K562 (cell line): ENCODE measurements around the gene SNX19. TPM values are rescaled to one million over a fixed set of nuclear protein-coding genes. Genes with fewer than 3 reads are reported as not detected.

ENCODE experiments used
- ATAC-seq: fragments of 200-7000 bp; cut with Tn5 transposase; 3 replicates; pipeline ENCODE4 v1.9.1; 2020; ENCODE audit warnings: moderate library complexity
- BruUV-seq: library from RNA; stranded (reverse); fragments of 400-500 nt; replicated peaks from 2 replicates; lab custom pipeline; 2021; lab: Mats Ljungman, UMichigan
- CTCF ChIA-PET: fragments of 300-600 bp; formaldehyde crosslinking; extraction: SDS; loops from one replicate; lab custom pipeline; 2021; ENCODE audit warnings: low intra/inter-chr PET ratio; lab: Yijun Ruan, JAX
- POLR2A ChIA-PET: fragments of 300-600, 350-650 bp; sonication (Branson Sonifier 250); formaldehyde crosslinking; extraction: SDS; loops from one replicate; lab custom pipeline; 2021; ENCODE audit warnings: antibody characterized with exemption, inconsistent platforms; lab: Yijun Ruan, JAX
- DNase-seq, 4 experiments: peaks; one replicate each; pipeline versions ENCODE4 v3.0.0 to v3.0.0-alpha.2; 2011 to 2018; ENCODE audit warnings: low spot score in 3 of 4, mixed read lengths in 3 of 4; ENCODE audit errors: extremely low read depth in 1 of 4
- FAIRE-seq: peaks from 2 replicates; lab custom pipeline; 2011; peaks lifted over from hg19 to GRCh38; lab: Jason Lieb, UNC
- H2AFZ ChIP-seq: 2 replicates; pipeline ENCODE4 v1.6.0; 2011; ENCODE audit warnings: low read depth, low read length, control low read depth, inconsistent platforms
- H3K27ac ChIP-seq: fragments of 200-600 bp; 3 replicates; pipeline ENCODE4 v1.8.0; 2011; ENCODE audit warnings: low read depth, mild to moderate bottlenecking, control low read depth, inconsistent platforms, low read length, moderate library complexity, mixed read lengths; ENCODE audit errors: extremely low read depth
- H3K27me3 ChIP-seq, 2 experiments: fragments of 300-600 bp in 1 of 2; 2 replicates in 1 of 2; 3 replicates in 1 of 2; pipeline versions ENCODE4 v1.6.0 to v1.8.0; 2011; ENCODE audit warnings: inconsistent platforms in 2 of 2, low read length in 2 of 2, mild to moderate bottlenecking in 1 of 2, mixed read lengths in 1 of 2, moderate library complexity in 1 of 2; ENCODE audit not compliant: control insufficient read depth in 2 of 2, insufficient read depth in 2 of 2
- H3K36me3 ChIP-seq: fragments of 300-600 bp; 3 replicates; pipeline ENCODE4 v1.8.0; 2011; ENCODE audit warnings: mild to moderate bottlenecking, low read length, inconsistent platforms; ENCODE audit not compliant: control insufficient read depth, insufficient read depth
- H3K4me1 ChIP-seq, 2 experiments: fragments of 200-600 bp in 1 of 2; replicated peaks in 1 of 2; 2 replicates in 1 of 2; 3 replicates in 1 of 2; pipeline versions ENCODE4 v1.5.1 to v1.8.0; 2011; ENCODE audit warnings: inconsistent platforms in 2 of 2, low read length in 2 of 2, mild to moderate bottlenecking in 1 of 2, mixed read lengths in 1 of 2, moderate library complexity in 1 of 2; ENCODE audit not compliant: control insufficient read depth in 2 of 2, insufficient read depth in 2 of 2
- H3K4me2 ChIP-seq: 2 replicates; pipeline ENCODE4 v1.6.1; 2011; ENCODE audit warnings: low read length, control low read depth, inconsistent platforms, mixed read lengths; ENCODE audit not compliant: insufficient read depth
- H3K4me3 ChIP-seq: fragments of 200-600 bp; sonication (generic), shearing (Covaris generic); 2 replicates; pipeline ENCODE4 v1.5.1; 2016; ENCODE audit warnings: control low read depth, inconsistent platforms
- H3K79me2 ChIP-seq: fragments of 200-600 bp; 3 replicates; pipeline ENCODE4 v1.8.0; 2011; ENCODE audit warnings: low read length, inconsistent platforms; ENCODE audit not compliant: control insufficient read depth, insufficient read depth
- H3K9ac ChIP-seq, 2 experiments: 2 replicates each; pipeline versions ENCODE4 v1.6.0 to v1.6.1; 2011; ENCODE audit warnings: low read depth in 2 of 2, low read length in 2 of 2, control low read depth in 1 of 2, inconsistent platforms in 1 of 2, mild to moderate bottlenecking in 1 of 2, mixed read lengths in 1 of 2; ENCODE audit not compliant: insufficient read depth in 1 of 2
- H3K9me1 ChIP-seq: one replicate; pipeline ENCODE4 v1.6.0; 2011; ENCODE audit warnings: inconsistent platforms, mild to moderate bottlenecking, low read length, moderate library complexity; ENCODE audit not compliant: control insufficient read depth, insufficient read depth
- H3K9me3 ChIP-seq: replicated peaks from 2 replicates; pipeline ENCODE4 v1.5.1; 2011; ENCODE audit warnings: low read depth, low read length, inconsistent platforms; ENCODE audit not compliant: control insufficient read depth, insufficient read depth
- H4K20me1 ChIP-seq: replicated peaks from 2 replicates; pipeline ENCODE4 v1.6.1; 2011; ENCODE audit warnings: low read length, inconsistent platforms, mixed read lengths; ENCODE audit not compliant: control insufficient read depth, insufficient read depth
- DPF2 ChIP-seq: fragments of 450-650 bp; IDR thresholded peaks from 2 replicates; pipeline ENCODE4 v1.6.1; 2016
- OTX1 ChIP-seq: fragments of 450-650 bp; formaldehyde crosslinking; IDR thresholded peaks from 2 replicates; pipeline ENCODE4 v1.4.0; 2022; ENCODE audit warnings: mild to moderate bottlenecking
- POLR3A ChIP-seq: IDR thresholded peaks from 2 replicates; pipeline ENCODE4 v1.6.1; 2011; ENCODE audit warnings: borderline replicate concordance, mild to moderate bottlenecking, moderate library complexity; ENCODE audit not compliant: insufficient read length, insufficient read depth; ENCODE audit errors: extremely low read depth
- SMARCE1 ChIP-seq: fragments of 450-650 bp; IDR thresholded peaks from 2 replicates; pipeline ENCODE4 v1.7.1; 2016; ENCODE audit warnings: mild to moderate bottlenecking
- STAT5B ChIP-seq: fragments of 250-450 bp; sonication (Bioruptor Pico); IDR thresholded peaks from 2 replicates; pipeline ENCODE4 v1.8.0; 2021; ENCODE audit warnings: mild to moderate bottlenecking, inconsistent platforms
- USF1 ChIP-seq: sonication (generic); formaldehyde crosslinking; IDR thresholded peaks from 2 replicates; pipeline ENCODE4 v1.9.0; 2022; ENCODE audit warnings: mild to moderate bottlenecking, missing genetic modification reagents
- ZNF449 ChIP-seq: fragments of 250-450 bp; sonication (Bioruptor Pico); IDR thresholded peaks from 2 replicates; pipeline ENCODE4 v1.8.0; 2022; ENCODE audit warnings: moderate library complexity, mild to moderate bottlenecking, inconsistent platforms
- ZNF76 ChIP-seq: fragments of 250-450 bp; sonication (Bioruptor Pico); IDR thresholded peaks from 2 replicates; pipeline ENCODE4 v1.4.0; 2020; ENCODE audit warnings: mild to moderate bottlenecking, moderate library complexity, borderline replicate concordance
- WGBS: fragments of 100-300 bp; shearing (Covaris generic); methylation state at CpG from one replicate; pipeline ENCODE4 v1.1.6; 2016; ENCODE audit warnings: low coverage, mixed read lengths; ENCODE audit not compliant: insufficient coverage; ENCODE audit errors: missing lambda C conversion rate; 5-methylcytosine and 5-hydroxymethylcytosine counted together
- in situ Hi-C: fragments of 300-500 bp; cut with MboI; formaldehyde crosslinking; loops from 4 replicates; pipeline ENCODE4 v1.15.0; 2018; ENCODE audit warnings: inconsistent platforms, mixed read lengths
- intact Hi-C: fragments of 100-400 bp; cut with micrococcal nuclease; formaldehyde crosslinking; loops from 2 replicates; pipeline ENCODE4 v1.14.2; 2022
- polyA plus RNA-seq, 8 experiments: library from polyadenylated mRNA; depleted of rRNA in 4 of 8; stranded (reverse) in 5 of 8; unstranded in 3 of 8; fragments of >200 nt; fragmentation: Nextera tagmentation in 2 of 8; fragmentation: Illumina TruSeq in 1 of 8; extraction: Ambion mirVana in 2 of 8; extraction: Trizol in 1 of 8; gene quantifications; 2 replicates each; pipeline versions ENCODE4 v1.2.1 to v1.2.3, GENCODE V29; 2011 to 2014; ENCODE audit warnings: inconsistent platforms in 1 of 8, missing spikeins in 1 of 8
- total RNA-seq, 7 experiments: library from RNA; depleted of rRNA in 6 of 7; stranded (reverse); fragments of >200 nt in 6 of 7; fragmentation: Illumina TruSeq in 2 of 7; extraction: Trizol in 2 of 7; gene quantifications; 2 replicates each; pipeline versions ENCODE4 v1.2.1 to v1.2.3, GENCODE V29; 2011 to 2021; ENCODE audit warnings: low replicate concordance in 1 of 7
- TF ChIP-seq, protein P1 (sequence below): fragments of 250-450 bp; sonication (Bioruptor Pico); IDR thresholded peaks from 2 replicates; pipeline ENCODE4 v1.4.0; 2020; ENCODE audit warnings: mild to moderate bottlenecking, moderate library complexity
- TF ChIP-seq, protein P2 (sequence below): fragments of 450-650 bp; formaldehyde crosslinking; IDR thresholded peaks from 2 replicates; pipeline ENCODE4 v1.4.0; 2020; ENCODE audit warnings: mild to moderate bottlenecking
- TF ChIP-seq, protein P3 (sequence below): sonication (generic); formaldehyde crosslinking; IDR thresholded peaks from 2 replicates; pipeline ENCODE4 v1.8.1; 2023; ENCODE audit warnings: missing genetic modification reagents, mild to moderate bottlenecking, borderline replicate concordance

Gene SNX19
- total and polyA plus RNA-seq, 9 of the 15 experiments (the other 6 are each of a cell fraction or from before 2014, with no cell fraction given), result 2.2 to 31.3 (median 19.6) TPM

GRCh38 chr11:130872102-130872501 lies 44.2 kb downstream of the SNX19 start:
- Histone ChIP-seq H3K9ac (no peak overlapping the region), H3K79me2 (no peaks in the 10 kb centered on the region), H3K9me1 (no peaks in the 10 kb centered on the region), H3K36me3 (peaks cover 34% of the 10 kb centered on the region; the same call in 2 of the 3 replicates), H3K4me1 (no peaks in the 10 kb centered on the region), H4K20me1 (no peaks in the 10 kb centered on the region), H3K27me3 (no peaks in the 10 kb centered on the region), H3K4me2 (no peak overlapping the region), H3K27ac (no peak overlapping the region), H3K9me3 (no peaks in the 10 kb centered on the region), H3K4me3 (no peak overlapping the region), H2AFZ (no peak overlapping the region)
- BruUV-seq, result no TSS peak
- no peak for FAIRE-seq
- no peak for ATAC-seq
- in situ Hi-C loops (no loop called here), intact Hi-C loops (no loop called here)
- CTCF ChIA-PET, result no interaction called here
- WGBS, result 84% methylated on average over 5 of the region's 5 CpGs
- DNase-seq, result no peak
- TF ChIP-seq, protein P1, sequence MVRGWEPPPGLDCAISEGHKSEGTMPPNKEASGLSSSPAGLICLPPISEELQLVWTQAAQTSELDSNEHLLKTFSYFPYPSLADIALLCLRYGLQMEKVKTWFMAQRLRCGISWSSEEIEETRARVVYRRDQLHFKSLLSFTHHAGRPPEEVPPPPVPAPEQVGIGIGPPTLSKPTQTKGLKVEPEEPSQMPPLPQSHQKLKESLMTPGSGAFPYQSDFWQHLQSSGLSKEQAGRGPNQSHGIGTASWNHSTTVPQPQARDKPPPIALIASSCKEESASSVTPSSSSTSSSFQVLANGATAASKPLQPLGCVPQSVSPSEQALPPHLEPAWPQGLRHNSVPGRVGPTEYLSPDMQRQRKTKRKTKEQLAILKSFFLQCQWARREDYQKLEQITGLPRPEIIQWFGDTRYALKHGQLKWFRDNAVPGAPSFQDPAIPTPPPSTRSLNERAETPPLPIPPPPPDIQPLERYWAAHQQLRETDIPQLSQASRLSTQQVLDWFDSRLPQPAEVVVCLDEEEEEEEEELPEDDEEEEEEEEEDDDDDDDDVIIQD (CRISPR knock-in tag), result no peak
- no peak for TF ChIP-seq USF1 (CRISPR knock-in tag)
- no peak for TF ChIP-seq SMARCE1
- TF ChIP-seq ZNF76 (CRISPR knock-in tag), result no peak
- TF ChIP-seq, protein P2, sequence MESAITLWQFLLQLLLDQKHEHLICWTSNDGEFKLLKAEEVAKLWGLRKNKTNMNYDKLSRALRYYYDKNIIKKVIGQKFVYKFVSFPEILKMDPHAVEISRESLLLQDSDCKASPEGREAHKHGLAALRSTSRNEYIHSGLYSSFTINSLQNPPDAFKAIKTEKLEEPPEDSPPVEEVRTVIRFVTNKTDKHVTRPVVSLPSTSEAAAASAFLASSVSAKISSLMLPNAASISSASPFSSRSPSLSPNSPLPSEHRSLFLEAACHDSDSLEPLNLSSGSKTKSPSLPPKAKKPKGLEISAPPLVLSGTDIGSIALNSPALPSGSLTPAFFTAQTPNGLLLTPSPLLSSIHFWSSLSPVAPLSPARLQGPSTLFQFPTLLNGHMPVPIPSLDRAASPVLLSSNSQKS, result no peak
- no peak for TF ChIP-seq DPF2
- TF ChIP-seq POLR3A, result no peak
- no peak for TF ChIP-seq ZNF449 (CRISPR knock-in tag)
- TF ChIP-seq STAT5B (CRISPR knock-in tag), result no peak
- TF ChIP-seq, protein P3, sequence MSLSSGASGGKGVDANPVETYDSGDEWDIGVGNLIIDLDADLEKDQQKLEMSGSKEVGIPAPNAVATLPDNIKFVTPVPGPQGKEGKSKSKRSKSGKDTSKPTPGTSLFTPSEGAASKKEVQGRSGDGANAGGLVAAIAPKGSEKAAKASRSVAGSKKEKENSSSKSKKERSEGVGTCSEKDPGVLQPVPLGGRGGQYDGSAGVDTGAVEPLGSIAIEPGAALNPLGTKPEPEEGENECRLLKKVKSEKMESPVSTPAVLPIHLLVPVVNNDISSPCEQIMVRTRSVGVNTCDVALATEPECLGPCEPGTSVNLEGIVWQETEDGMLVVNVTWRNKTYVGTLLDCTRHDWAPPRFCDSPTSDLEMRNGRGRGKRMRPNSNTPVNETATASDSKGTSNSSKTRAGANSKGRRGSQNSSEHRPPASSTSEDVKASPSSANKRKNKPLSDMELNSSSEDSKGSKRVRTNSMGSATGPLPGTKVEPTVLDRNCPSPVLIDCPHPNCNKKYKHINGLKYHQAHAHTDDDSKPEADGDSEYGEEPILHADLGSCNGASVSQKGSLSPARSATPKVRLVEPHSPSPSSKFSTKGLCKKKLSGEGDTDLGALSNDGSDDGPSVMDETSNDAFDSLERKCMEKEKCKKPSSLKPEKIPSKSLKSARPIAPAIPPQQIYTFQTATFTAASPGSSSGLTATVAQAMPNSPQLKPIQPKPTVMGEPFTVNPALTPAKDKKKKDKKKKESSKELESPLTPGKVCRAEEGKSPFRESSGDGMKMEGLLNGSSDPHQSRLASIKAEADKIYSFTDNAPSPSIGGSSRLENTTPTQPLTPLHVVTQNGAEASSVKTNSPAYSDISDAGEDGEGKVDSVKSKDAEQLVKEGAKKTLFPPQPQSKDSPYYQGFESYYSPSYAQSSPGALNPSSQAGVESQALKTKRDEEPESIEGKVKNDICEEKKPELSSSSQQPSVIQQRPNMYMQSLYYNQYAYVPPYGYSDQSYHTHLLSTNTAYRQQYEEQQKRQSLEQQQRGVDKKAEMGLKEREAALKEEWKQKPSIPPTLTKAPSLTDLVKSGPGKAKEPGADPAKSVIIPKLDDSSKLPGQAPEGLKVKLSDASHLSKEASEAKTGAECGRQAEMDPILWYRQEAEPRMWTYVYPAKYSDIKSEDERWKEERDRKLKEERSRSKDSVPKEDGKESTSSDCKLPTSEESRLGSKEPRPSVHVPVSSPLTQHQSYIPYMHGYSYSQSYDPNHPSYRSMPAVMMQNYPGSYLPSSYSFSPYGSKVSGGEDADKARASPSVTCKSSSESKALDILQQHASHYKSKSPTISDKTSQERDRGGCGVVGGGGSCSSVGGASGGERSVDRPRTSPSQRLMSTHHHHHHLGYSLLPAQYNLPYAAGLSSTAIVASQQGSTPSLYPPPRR, result no peak
- no peak for TF ChIP-seq OTX1 (CRISPR knock-in tag)
- POLR2A ChIA-PET, result interaction anchor here (0.9 kb wide), 2 partner anchors 10 to 14 kb away, joined by 3 to 4 read pairs; no protein-coding TSS in a partner anchor
